GM12892 (cell line): Measurements from ENCODE around the gene BRD9.
"Not testable (repeated sequence)": the region's sequence is repeated elsewhere in the genome, so short reads cannot be mapped to it uniquely, and the experiment has no call there.

ENCODE experiments used
- POLR2A ChIP-seq: IDR thresholded peaks from 2 replicates; pipeline ENCODE4 v1.6.1; 2011; ENCODE audit warnings: low read depth, low read length, control low read depth
- POLR2AphosphoS5 ChIP-seq: IDR thresholded peaks from 2 replicates; pipeline ENCODE4 v1.6.1; 2011; ENCODE audit warnings: low read depth, low read length, control low read depth
- TAF1 ChIP-seq: IDR thresholded peaks from 2 replicates; pipeline ENCODE4 v1.6.1; 2011; ENCODE audit warnings: low read depth, mild to moderate bottlenecking, control low read depth, low read length, borderline replicate concordance

DNA sequence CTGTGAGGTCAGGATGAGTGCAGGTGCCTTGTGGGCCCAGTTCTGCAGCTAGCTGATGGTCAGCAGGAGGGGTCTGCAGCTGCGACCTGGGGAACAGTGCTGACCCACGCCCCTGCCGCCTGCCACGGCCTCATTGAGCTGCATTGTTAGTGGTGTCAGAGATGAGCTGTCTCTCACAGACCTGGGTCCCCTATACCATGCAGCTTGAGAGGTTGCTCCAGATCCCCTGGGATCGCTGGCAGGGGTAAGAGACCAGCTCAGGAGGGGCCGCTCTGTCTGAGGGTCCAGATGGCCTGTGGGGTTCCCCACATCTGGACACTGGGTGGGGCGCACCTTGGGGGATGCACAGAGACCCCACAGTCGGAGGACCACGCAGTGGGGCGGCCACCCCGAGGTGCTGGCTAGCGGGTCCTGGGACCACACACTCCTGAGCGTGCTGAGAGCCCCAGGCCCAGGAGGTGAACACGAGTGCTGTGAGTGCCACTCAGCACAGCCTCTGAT lies 54.9 kb downstream of the BRD9 start:
- not testable (repeated sequence) for TF ChIP-seq POLR2A, POLR2AphosphoS5, TAF1
